ENCODE results near the gene INVS.
"Not testable (repeated sequence)": the region's sequence is repeated elsewhere in the genome, so short reads cannot be mapped to it uniquely, and the experiment has no call there.

Gene INVS

DNA sequence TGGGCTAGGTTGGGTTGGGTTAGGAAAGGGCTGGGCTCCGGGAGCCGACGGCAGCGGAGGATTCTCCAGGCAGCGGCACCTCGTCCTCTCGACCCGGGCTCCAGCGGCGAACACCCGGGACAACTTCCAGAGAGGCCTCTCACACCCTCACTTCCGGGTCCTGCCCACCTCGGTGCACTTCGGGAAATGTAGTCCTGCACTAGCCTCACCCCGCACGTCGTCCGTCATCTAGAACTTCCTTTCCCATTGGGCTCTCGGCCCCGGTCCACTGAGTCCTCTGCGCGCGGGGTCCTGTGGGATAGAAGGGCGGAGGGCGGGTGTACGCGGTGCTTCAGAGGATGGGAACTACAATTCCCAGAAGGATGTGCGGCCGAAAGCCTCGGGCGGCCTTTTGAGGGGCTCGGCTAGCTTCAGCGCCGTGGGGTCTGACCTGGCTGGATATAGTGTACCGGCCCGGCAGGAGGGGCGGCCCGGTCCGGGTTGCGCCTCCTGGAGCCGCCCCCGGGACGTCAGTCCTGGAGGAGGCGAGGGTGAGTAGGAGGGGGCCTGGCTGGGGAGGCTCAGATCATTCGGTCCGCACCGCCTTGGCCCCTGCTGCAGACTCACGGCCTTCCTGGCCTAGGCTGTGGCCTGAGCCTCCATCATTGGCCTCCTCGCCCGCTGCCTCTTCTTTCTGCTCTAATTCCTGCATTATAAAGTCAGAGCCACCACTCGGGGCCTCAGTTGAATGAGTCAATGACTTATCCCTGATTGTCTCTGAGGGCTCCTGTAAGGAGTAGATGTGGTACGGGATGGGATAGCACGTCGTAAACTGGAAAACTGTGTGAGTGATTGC is at the start of gene INVS, which contains the start of gene ERP44:
TSS of gene INVS (plus strand) at position 357 of the 835 bp plus-strand sequence. CDS start 5,279 bp downstream, outside the sequence.
TSS of gene ERP44 (minus strand) at position 114 of the 835 bp plus-strand sequence. CDS start 160 bp downstream, outside the sequence.
- DNase-seq (ENCODE audit: low spot score) (peak; percentile 98), FAIRE-seq (peak; percentile 87)

- FAIRE-seq (no peak), DNase-seq (ENCODE audit: low spot score) (no peak)
Measured at GRCh38 chr9:100049551-100049950, 49.5 kb upstream of the INVS start.

- FAIRE-seq (no peak), DNase-seq (ENCODE audit: low spot score) (no peak)
Measured at GRCh38 chr9:100052375-100052774, 46.7 kb upstream of the INVS start.

DNA sequence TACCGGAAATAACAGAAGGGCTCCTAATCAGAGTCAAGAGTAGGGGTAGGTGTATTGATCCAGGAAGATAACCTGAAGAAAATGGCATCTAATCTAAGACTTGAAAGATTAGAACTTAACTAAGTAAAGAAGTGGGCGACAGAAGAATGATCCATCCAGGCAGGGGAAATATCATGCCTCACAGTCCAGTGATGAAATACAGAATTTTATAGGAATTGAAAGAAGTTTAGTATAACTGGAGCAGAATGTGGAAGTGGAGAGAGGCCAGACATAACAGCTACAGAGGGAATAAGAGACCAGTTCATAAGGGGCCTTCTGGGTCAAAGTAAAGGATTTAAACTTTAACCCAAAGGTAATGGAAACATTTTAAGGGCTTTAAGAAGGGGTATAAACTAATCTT is 42.5 kb upstream of the INVS start:
- FAIRE-seq: no peak
- no peak for DNase-seq (ENCODE audit: low spot score)

GRCh38 chr9:100057624-100058023 is 41.4 kb upstream of the INVS start:
- DNase-seq (ENCODE audit: low spot score) (no peak), FAIRE-seq (no peak)

DNA sequence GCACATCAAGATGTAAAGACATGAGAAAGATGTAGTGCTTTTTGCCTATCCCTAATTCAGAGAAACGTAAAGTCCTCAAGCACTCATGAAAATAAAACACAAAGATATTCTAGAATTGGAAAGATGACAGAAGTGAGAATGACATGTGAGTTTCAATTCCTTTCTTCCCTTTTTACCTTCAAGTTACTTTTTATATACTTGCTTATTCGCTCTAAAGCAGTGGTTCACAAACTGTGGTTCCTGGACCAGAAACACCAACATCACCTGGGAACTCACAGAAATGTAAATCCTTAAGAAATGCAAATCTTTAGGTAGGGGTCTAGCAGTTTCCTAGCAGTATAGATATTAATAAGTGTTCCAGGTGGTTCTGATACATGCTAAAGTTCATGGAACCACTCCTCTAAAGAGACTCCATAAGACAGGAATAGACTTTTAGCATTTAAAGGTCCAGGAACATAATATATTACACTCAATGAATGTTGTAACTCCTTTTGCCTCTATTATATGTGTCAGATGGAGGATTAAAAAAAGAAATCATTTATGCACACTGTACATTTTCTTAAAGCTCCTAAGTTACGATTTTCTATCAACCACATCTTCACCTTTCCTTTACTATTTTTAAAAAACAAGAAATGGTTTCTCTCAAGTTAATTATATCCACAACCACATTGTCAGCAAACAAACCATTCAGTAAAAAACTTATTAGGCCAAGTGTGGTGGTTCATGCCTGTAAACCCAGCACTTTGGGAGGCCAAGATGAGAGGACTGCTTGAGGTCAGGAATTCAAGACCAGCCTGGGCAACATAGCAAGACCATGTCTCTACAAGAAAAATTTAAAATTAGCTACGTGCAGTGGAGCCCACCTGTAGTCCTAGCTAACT is 40.1 kb upstream of the INVS start:
- FAIRE-seq: no peak
- no peak for DNase-seq (ENCODE audit: low spot score)

DNA sequence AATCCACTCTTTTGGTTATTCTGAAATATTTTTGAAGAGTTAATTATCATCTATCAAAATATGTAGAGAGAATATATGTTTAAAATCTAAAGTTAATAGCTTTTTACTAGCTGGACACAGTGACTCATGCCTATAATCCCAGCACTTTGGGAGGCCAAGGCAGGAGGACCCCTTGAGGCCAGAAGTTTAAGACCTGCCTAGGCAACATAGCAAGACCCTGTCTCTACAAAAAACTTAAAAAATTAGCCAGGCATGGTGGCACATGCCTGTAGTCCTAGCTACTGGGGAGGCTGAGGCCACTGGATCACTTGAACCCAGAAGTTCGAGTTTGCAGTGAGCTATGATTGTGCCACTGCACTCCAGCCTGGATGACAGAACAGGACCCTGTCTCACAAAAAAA is 36.4 kb upstream of the INVS start:
- FAIRE-seq; DNase-seq (ENCODE audit: low spot score): not testable (repeated sequence)

- no peak for FAIRE-seq
- no peak for DNase-seq (ENCODE audit: low spot score)
Measured at GRCh38 chr9:100063185-100063584, 35.9 kb upstream of the INVS start.

- DNase-seq (ENCODE audit: low spot score): peak; percentile 45
Measured at GRCh38 chr9:100064872-100065581, 34.0 kb upstream of the INVS start.

GRCh38 chr9:100066539-100066938 is 32.5 kb upstream of the INVS start:
- DNase-seq (ENCODE audit: low spot score): no peak
- no peak for FAIRE-seq

More at GRCh38 chr9:100064872-100065581, 34.0 kb upstream of the INVS start:
- FAIRE-seq: peak; percentile 72

GRCh38 chr9:100067990-100068389 is 31.1 kb upstream of the INVS start:
- DNase-seq (ENCODE audit: low spot score); FAIRE-seq: not testable (repeated sequence)

DNA sequence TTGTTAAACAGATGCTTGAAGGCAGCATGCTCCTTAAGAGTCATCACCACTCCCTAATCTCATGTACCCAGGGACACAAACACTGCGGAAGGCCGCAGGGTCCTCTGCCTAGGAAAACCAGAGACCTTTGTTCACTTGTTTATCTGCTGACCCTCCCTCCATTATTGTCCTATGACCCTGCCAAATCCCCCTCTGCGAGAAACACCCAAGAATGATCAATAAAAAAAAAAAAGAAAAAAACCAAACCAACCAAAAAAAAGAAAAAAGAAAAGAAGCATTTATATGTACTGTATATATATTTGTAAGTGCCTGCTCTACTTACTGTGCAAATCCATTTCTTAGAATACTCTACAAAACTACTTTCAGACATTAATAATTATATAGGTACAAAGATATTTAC is 30.0 kb upstream of the INVS start:
- DNase-seq (ENCODE audit: low spot score); FAIRE-seq: not testable (repeated sequence)

- no peak for FAIRE-seq
- no peak for DNase-seq (ENCODE audit: low spot score)
Measured at GRCh38 chr9:100070104-100071041, 28.7 kb upstream of the INVS start.

DNA sequence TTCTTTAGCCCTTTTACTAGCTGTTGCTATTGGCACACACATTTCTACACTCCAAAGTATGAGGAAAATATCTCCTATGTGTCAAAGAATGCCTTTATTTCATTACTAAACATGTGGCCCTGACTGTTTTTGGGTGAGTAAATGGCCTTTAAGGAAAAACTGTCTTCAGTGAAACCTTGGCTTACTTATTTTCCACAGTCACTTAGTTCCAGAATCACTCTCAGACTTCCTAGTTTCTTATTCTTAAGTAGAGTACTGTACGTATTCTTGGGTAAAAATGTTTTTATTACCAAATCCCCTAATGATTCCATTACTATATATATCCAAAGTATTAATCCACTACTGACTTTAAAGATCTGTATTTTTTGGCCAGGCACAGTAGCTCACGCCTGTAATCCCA is 27.8 kb upstream of the INVS start:
- no peak for DNase-seq (ENCODE audit: low spot score)
- no peak for FAIRE-seq

DNA sequence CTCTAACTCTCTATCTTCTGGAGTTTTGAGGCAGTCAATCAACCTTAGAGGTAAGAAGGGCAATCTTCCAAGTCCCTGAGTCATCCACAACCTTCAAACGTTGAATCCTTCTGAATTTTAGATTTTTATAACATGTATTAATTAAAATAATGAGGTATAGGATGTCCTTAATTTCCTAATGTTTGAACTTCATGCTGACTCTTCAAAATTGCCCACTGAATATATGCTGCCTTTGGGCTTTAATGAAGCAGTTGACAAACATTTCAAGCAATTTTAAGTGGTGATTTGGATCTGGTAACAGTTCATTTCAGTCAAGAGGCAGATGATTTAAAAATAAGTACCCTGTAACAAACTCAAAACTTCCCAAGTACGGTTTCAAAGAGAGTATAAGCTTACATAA is 26.2 kb upstream of the INVS start:
- DNase-seq (ENCODE audit: low spot score) (no peak), FAIRE-seq (no peak)

DNA sequence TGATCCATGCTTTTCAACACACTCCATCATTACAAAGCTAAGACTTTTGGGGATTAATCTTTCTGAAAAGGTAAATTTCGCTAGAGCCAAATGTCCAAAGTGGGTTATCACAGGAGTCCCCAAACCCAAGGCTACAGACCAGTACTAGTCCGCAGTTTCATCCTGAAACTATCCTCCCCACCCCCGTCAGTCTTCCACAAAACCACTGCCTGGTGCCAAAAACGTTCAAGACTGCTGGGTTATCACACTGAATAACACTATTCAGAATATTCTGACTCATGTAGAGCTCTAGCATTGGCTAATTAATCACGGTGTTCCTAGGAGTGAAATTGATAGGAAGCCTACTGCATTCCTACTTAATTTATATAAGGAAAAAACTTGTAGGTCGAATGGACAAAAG is 24.9 kb upstream of the INVS start:
- FAIRE-seq (no peak), DNase-seq (ENCODE audit: low spot score) (no peak)

GRCh38 chr9:100074989-100075388 is 24.1 kb upstream of the INVS start:
- no peak for DNase-seq (ENCODE audit: low spot score)
- no peak for FAIRE-seq

- not testable (repeated sequence) for DNase-seq (ENCODE audit: low spot score); FAIRE-seq
Measured at GRCh38 chr9:100076256-100076655, 22.8 kb upstream of the INVS start.

GRCh38 chr9:100082782-100083181 is 16.3 kb upstream of the INVS start:
- no peak for DNase-seq (ENCODE audit: low spot score)
- FAIRE-seq: peak; percentile 69

DNA sequence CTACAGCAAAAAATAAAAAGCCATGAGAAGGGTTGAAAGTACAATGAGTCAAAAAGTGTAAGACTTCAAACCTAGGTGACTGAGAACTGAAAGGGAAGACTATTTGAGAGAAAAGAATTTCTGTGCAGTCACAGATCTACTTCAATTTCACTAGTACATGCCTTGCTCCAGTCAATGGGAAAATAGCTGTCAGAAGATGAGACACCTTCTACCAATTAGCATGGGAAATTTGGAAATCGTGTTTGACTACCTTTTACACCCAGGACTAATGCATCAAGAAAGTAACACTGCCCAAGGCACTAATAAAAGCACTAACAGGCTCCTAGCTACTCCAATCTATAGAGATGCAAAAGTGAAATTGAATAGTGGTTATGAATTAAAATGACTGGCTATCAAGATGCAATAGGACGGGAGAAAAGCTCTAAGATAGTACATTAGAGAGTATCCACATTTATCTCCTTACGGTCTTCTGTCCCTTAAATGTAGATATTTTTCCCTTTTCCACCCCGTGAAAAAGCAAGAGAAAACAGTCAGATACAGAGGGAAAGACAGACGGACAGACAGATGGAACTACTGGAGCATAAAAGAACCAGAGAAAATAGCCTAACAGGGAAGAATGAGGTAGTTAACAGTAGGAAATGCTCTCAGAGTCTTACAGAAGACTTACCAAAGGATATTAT is 15.5 kb upstream of the INVS start:
- DNase-seq (ENCODE audit: low spot score) (no peak), FAIRE-seq (peak; percentile 60)

Data from RCC 7860 (cell line).